GM10266 (cell line): Measurements from ENCODE around the gene KDSR.
A peak's percentile ranks its signal among the peaks of the same experiment; 100 is the strongest.

Source experiments
- DNase-seq: peaks from one replicate; pipeline ENCODE4 v3.0.0; 2012; ENCODE audit errors: extremely low spot score
- CTCF ChIP-seq: IDR thresholded peaks from 2 replicates; pipeline ENCODE4 v1.5.1; 2012; ENCODE audit warnings: mild to moderate bottlenecking, low read depth; ENCODE audit not compliant: control insufficient read depth, insufficient read depth; ENCODE audit errors: missing control alignments

The KDSR gene

GRCh38 chr18:63346480-63347183, 20.4 kb downstream of the KDSR start:
- DNase-seq = no peak
- TF ChIP-seq CTCF = no peak

- DNase-seq = no peak
Observed at GRCh38 chr18:63346031-63346430, 21.0 kb downstream of the KDSR start.

GRCh38 chr18:63344918-63345317, 22.1 kb downstream of the KDSR start:
- no peak for DNase-seq
- TF ChIP-seq CTCF = no peak

More at GRCh38 chr18:63346031-63346430, 21.0 kb downstream of the KDSR start:
- no peak for TF ChIP-seq CTCF

- DNase-seq = no peak
- no peak for TF ChIP-seq CTCF
Observed at GRCh38 chr18:63344263-63344662, 22.7 kb downstream of the KDSR start.

- no peak for DNase-seq
- TF ChIP-seq CTCF = peak; percentile 17
Observed at GRCh38 chr18:63342206-63342605, 24.8 kb downstream of the KDSR start.

GRCh38 chr18:63339920-63340484, 27.0 kb downstream of the KDSR start:
- peak; percentile 47 for TF ChIP-seq CTCF
- DNase-seq = no peak

- no peak for TF ChIP-seq CTCF
- DNase-seq = no peak
Observed at GRCh38 chr18:63336366-63337099, 30.5 kb downstream of the KDSR start.
